ENCODE results near the gene CAMK1D. TPM values are rescaled to one million over a fixed set of nuclear protein-coding genes. Genes with fewer than 3 reads are reported as not detected.

The CAMK1D gene
- total RNA-seq, 2 experiments from 2014 or later, result 7.5 to 9.0 TPM

GRCh38 chr10:12834721-12835120, 485.4 kb downstream of the CAMK1D start:
- DNase-seq (no peak), ATAC-seq (ENCODE audit: low read depth) (no peak)
- POLR2A ChIA-PET, result no interaction called here
- H3K4me3 Mint-ChIP-seq, result no peak overlapping the region
- no peaks in the 10 kb centered on the region for H3K27me3 Mint-ChIP-seq
- no peaks in the 10 kb centered on the region for H3K36me3 Mint-ChIP-seq
- H3K27ac Mint-ChIP-seq, result no peak overlapping the region
- no peaks in the 10 kb centered on the region for H3K4me1 Mint-ChIP-seq
- H3K9me3 Mint-ChIP-seq, result no peaks in the 10 kb centered on the region

GRCh38 chr10:12835709-12836108, 486.4 kb downstream of the CAMK1D start:
- POLR2A ChIA-PET, result no interaction called here
- ATAC-seq (ENCODE audit: low read depth), result no peak
- H3K4me1 Mint-ChIP-seq, result no peaks in the 10 kb centered on the region
- no peaks in the 10 kb centered on the region for H3K36me3 Mint-ChIP-seq
- H3K9me3 Mint-ChIP-seq, result no peaks in the 10 kb centered on the region
- DNase-seq, result no peak
- no peak overlapping the region for H3K4me3 Mint-ChIP-seq
- H3K27me3 Mint-ChIP-seq, result no peaks in the 10 kb centered on the region
- H3K27ac Mint-ChIP-seq, result no peak overlapping the region

GRCh38 chr10:12838366-12838765, 489.0 kb downstream of the CAMK1D start:
- H3K4me3 Mint-ChIP-seq, result no peak overlapping the region
- H3K9me3 Mint-ChIP-seq, result no peaks in the 10 kb centered on the region
- POLR2A ChIA-PET, result no interaction called here
- no peak overlapping the region for H3K27ac Mint-ChIP-seq
- ATAC-seq (ENCODE audit: low read depth) (no peak), DNase-seq (no peak)
- H3K27me3 Mint-ChIP-seq, result no peaks in the 10 kb centered on the region
- H3K36me3 Mint-ChIP-seq, result no peaks in the 10 kb centered on the region
- H3K4me1 Mint-ChIP-seq, result no peaks in the 10 kb centered on the region

- no peaks in the 10 kb centered on the region for H3K27me3 Mint-ChIP-seq
These were observed 489.9 kb downstream of the CAMK1D start for GRCh38 chr10:12838995-12839927.

GRCh38 chr10:12839941-12840611, 490.7 kb downstream of the CAMK1D start:
- no peaks in the 10 kb centered on the region for H3K4me1 Mint-ChIP-seq
- H3K27ac Mint-ChIP-seq, result no peak overlapping the region
- H3K9me3 Mint-ChIP-seq, result no peaks in the 10 kb centered on the region
- POLR2A ChIA-PET, result no interaction called here
- ATAC-seq (ENCODE audit: low read depth), result no peak
- H3K4me3 Mint-ChIP-seq, result no peak overlapping the region
- no peaks in the 10 kb centered on the region for H3K36me3 Mint-ChIP-seq
- no peaks in the 10 kb centered on the region for H3K27me3 Mint-ChIP-seq
- no peak for DNase-seq

More at GRCh38 chr10:12838995-12839927, 489.9 kb downstream of the CAMK1D start:
- DNase-seq (no peak), ATAC-seq (ENCODE audit: low read depth) (no peak)
- Mint-ChIP-seq H3K36me3 (no peaks in the 10 kb centered on the region), H3K4me3 (no peak overlapping the region), H3K27ac (no peak overlapping the region), H3K4me1 (no peaks in the 10 kb centered on the region), H3K9me3 (no peaks in the 10 kb centered on the region)
- POLR2A ChIA-PET, result no interaction called here

- Mint-ChIP-seq H3K4me3 (no peak overlapping the region), H3K4me1 (no peaks in the 10 kb centered on the region)
These were observed 492.1 kb downstream of the CAMK1D start for GRCh38 chr10:12841426-12841825.

GRCh38 chr10:12841826-12842225, 492.5 kb downstream of the CAMK1D start:
- Mint-ChIP-seq H3K4me3 (no peak overlapping the region), H3K36me3 (no peaks in the 10 kb centered on the region), H3K27ac (no peak overlapping the region), H3K9me3 (no peaks in the 10 kb centered on the region), H3K4me1 (no peaks in the 10 kb centered on the region), H3K27me3 (peaks cover 2% of the 10 kb centered on the region)
- POLR2A ChIA-PET, result no interaction called here
- ATAC-seq (ENCODE audit: low read depth) (no peak), DNase-seq (no peak)

More at GRCh38 chr10:12841426-12841825, 492.1 kb downstream of the CAMK1D start:
- ATAC-seq (ENCODE audit: low read depth) (no peak), DNase-seq (no peak)
- Mint-ChIP-seq H3K36me3 (no peaks in the 10 kb centered on the region), H3K9me3 (no peaks in the 10 kb centered on the region), H3K27me3 (peaks cover 2% of the 10 kb centered on the region), H3K27ac (no peak overlapping the region)
- POLR2A ChIA-PET, result no interaction called here

GRCh38 chr10:12842310-12842709, 493.0 kb downstream of the CAMK1D start:
- peaks cover 2% of the 10 kb centered on the region for H3K27me3 Mint-ChIP-seq
- H3K9me3 Mint-ChIP-seq, result no peaks in the 10 kb centered on the region
- H3K4me3 Mint-ChIP-seq, result no peak overlapping the region
- DNase-seq (no peak), ATAC-seq (ENCODE audit: low read depth) (no peak)
- no peak overlapping the region for H3K27ac Mint-ChIP-seq
- POLR2A ChIA-PET, result no interaction called here
- no peaks in the 10 kb centered on the region for H3K36me3 Mint-ChIP-seq
- no peaks in the 10 kb centered on the region for H3K4me1 Mint-ChIP-seq

- Mint-ChIP-seq H3K27me3 (peaks cover 2% of the 10 kb centered on the region), H3K4me3 (no peak overlapping the region), H3K27ac (no peak overlapping the region), H3K4me1 (no peaks in the 10 kb centered on the region), H3K9me3 (no peaks in the 10 kb centered on the region), H3K36me3 (no peaks in the 10 kb centered on the region)
- ATAC-seq (ENCODE audit: low read depth) (no peak), DNase-seq (no peak)
- POLR2A ChIA-PET, result no interaction called here
These were observed 494.1 kb downstream of the CAMK1D start for GRCh38 chr10:12843296-12843945.

- no peak for ATAC-seq (ENCODE audit: low read depth)
- H3K9me3 Mint-ChIP-seq, result no peaks in the 10 kb centered on the region
- DNase-seq, result no peak
- no peaks in the 10 kb centered on the region for H3K4me1 Mint-ChIP-seq
- H3K27ac Mint-ChIP-seq, result no peak overlapping the region
- POLR2A ChIA-PET, result no interaction called here
- H3K27me3 Mint-ChIP-seq, result peaks cover 13% of the 10 kb centered on the region
- no peaks in the 10 kb centered on the region for H3K36me3 Mint-ChIP-seq
- H3K4me3 Mint-ChIP-seq, result no peak overlapping the region
These were observed 495.6 kb downstream of the CAMK1D start for GRCh38 chr10:12844811-12845483.

GRCh38 chr10:12846718-12847117, 497.4 kb downstream of the CAMK1D start:
- H3K27ac Mint-ChIP-seq, result no peak overlapping the region
- no peaks in the 10 kb centered on the region for H3K4me1 Mint-ChIP-seq
- no peaks in the 10 kb centered on the region for H3K9me3 Mint-ChIP-seq
- ATAC-seq (ENCODE audit: low read depth), result no peak
- POLR2A ChIA-PET, result no interaction called here
- DNase-seq, result no peak
- H3K36me3 Mint-ChIP-seq, result no peaks in the 10 kb centered on the region
- peaks cover 13% of the 10 kb centered on the region for H3K27me3 Mint-ChIP-seq
- no peak overlapping the region for H3K4me3 Mint-ChIP-seq

- Mint-ChIP-seq H3K27ac (no peak overlapping the region), H3K4me1 (no peaks in the 10 kb centered on the region), H3K27me3 (peaks cover 13% of the 10 kb centered on the region), H3K36me3 (no peaks in the 10 kb centered on the region), H3K9me3 (no peaks in the 10 kb centered on the region), H3K4me3 (no peak overlapping the region)
- POLR2A ChIA-PET, result no interaction called here
- ATAC-seq (ENCODE audit: low read depth) (no peak), DNase-seq (no peak)
These were observed 498.1 kb downstream of the CAMK1D start for GRCh38 chr10:12847361-12847975.
